GM23338 (cell line): ENCODE results near the gene PCDHGA9. TPM values are rescaled to one million over a fixed set of nuclear protein-coding genes. Genes with fewer than 3 reads are reported as not detected.

Experiments used
- ATAC-seq: fragments of 200-7000 bp; cut with Tn5 transposase; 3 replicates; pipeline ENCODE4 v1.9.1; 2020
- DNase-seq: peaks from one replicate; pipeline ENCODE4 v3.0.0-alpha.2; 2015; ENCODE audit warnings: low spot score
- H2AFZ ChIP-seq: fragments of 200-600 bp; sonication (generic); 2 replicates; pipeline ENCODE4 v1.8.0; 2016; ENCODE audit warnings: antibody characterized with exemption, mild to moderate bottlenecking, moderate library complexity
- H3F3A ChIP-seq: fragments of 200-600 bp; sonication (generic); replicated peaks from 2 replicates; pipeline ENCODE4 v1.8.0; 2017; ENCODE audit warnings: antibody characterized with exemption, mixed run types, low read depth
- H3K27ac ChIP-seq: fragments of 200-600 bp; sonication (generic); 2 replicates; pipeline ENCODE4 v1.6.1; 2016; ENCODE audit warnings: low read depth
- H3K27me3 ChIP-seq: fragments of 200-600 bp; sonication (generic); 2 replicates; pipeline ENCODE4 v1.8.0; 2016; ENCODE audit warnings: mild to moderate bottlenecking, mixed run types, moderate library complexity; ENCODE audit not compliant: insufficient read depth
- H3K36me3 ChIP-seq: fragments of 200-600 bp; sonication (generic); 2 replicates; pipeline ENCODE4 v1.8.0; 2016; ENCODE audit warnings: mild to moderate bottlenecking; ENCODE audit not compliant: insufficient read depth
- H3K4me1 ChIP-seq: fragments of 200-600 bp; sonication (generic); 2 replicates; pipeline ENCODE4 v1.8.0; 2016; ENCODE audit warnings: mild to moderate bottlenecking, moderate library complexity; ENCODE audit not compliant: insufficient read depth
- H3K4me2 ChIP-seq: fragments of 200-600 bp; sonication (generic); 2 replicates; pipeline ENCODE4 v1.7.1; 2017; ENCODE audit warnings: mixed run types
- H3K4me3 ChIP-seq: fragments of 200-600 bp; sonication (generic); 2 replicates; pipeline ENCODE4 v1.6.1; 2016; ENCODE audit warnings: mixed run types
- H3K79me2 ChIP-seq: fragments of 200-600 bp; sonication (generic); replicated peaks from 2 replicates; pipeline ENCODE4 v1.8.0; 2017; ENCODE audit warnings: mild to moderate bottlenecking; ENCODE audit not compliant: insufficient read depth
- H3K9me2 ChIP-seq: fragments of 200-600 bp; sonication (generic); 2 replicates; pipeline ENCODE4 v1.8.0; 2017; ENCODE audit not compliant: insufficient read depth
- H4K20me1 ChIP-seq: fragments of 200-600 bp; sonication (generic); replicated peaks from 2 replicates; pipeline ENCODE4 v1.8.0; 2017; ENCODE audit warnings: mild to moderate bottlenecking; ENCODE audit not compliant: insufficient read depth
- H3K27ac Mint-ChIP-seq: 2 replicates; pipeline ENCODE4 v1.8.0; 2020; ENCODE audit warnings: inconsistent platforms, mild to moderate bottlenecking, moderate library complexity, mixed read lengths
- H3K27me3 Mint-ChIP-seq: 3 replicates; pipeline ENCODE4 v1.8.0; 2022; ENCODE audit warnings: low read depth, mild to moderate bottlenecking, moderate library complexity, mixed read lengths, inconsistent platforms; ENCODE audit not compliant: insufficient read depth, poor library complexity
- H3K36me3 Mint-ChIP-seq: 3 replicates; pipeline ENCODE4 v1.8.0; 2021; ENCODE audit warnings: low read depth, mild to moderate bottlenecking, inconsistent platforms, moderate library complexity, mixed read lengths
- H3K4me1 Mint-ChIP-seq: 3 replicates; pipeline ENCODE4 v1.8.0; 2020; ENCODE audit warnings: mild to moderate bottlenecking, inconsistent platforms, mixed read lengths
- H3K4me3 Mint-ChIP-seq: 3 replicates; pipeline ENCODE4 v1.8.0; 2021; ENCODE audit warnings: moderate library complexity, mild to moderate bottlenecking, inconsistent platforms, mixed read lengths
- H3K9me3 Mint-ChIP-seq: 3 replicates; pipeline ENCODE4 v1.8.0; 2020; ENCODE audit warnings: moderate library complexity, mild to moderate bottlenecking, inconsistent platforms, mixed read lengths
- CREB1 ChIP-seq: fragments of 250-450 bp; sonication (Bioruptor Pico); IDR thresholded peaks from 2 replicates; pipeline ENCODE4 v1.5.0; 2020; ENCODE audit warnings: low read depth, mild to moderate bottlenecking, moderate library complexity
- EZH2 ChIP-seq: fragments of 200-600 bp; sonication (generic); IDR thresholded peaks from one replicate; pipeline ENCODE4 v1.8.0; 2017; ENCODE audit warnings: antibody characterized with exemption, mild to moderate bottlenecking, low read depth; ENCODE audit not compliant: unreplicated experiment
- EZH2phosphoT487 ChIP-seq: fragments of 200-600 bp; sonication (generic); IDR thresholded peaks from one replicate; pipeline ENCODE4 v1.8.1; 2018; ENCODE audit warnings: antibody characterized with exemption; ENCODE audit not compliant: unreplicated experiment
- JUNB ChIP-seq: IDR thresholded peaks from one replicate; pipeline ENCODE4 v1.6.1; 2016; ENCODE audit warnings: antibody characterized with exemption; ENCODE audit not compliant: unreplicated experiment
- NANOG ChIP-seq: IDR thresholded peaks from 2 replicates; pipeline ENCODE4 v1.6.1; 2016; ENCODE audit warnings: antibody characterized with exemption, borderline replicate concordance
- STAT1 ChIP-seq: IDR thresholded peaks from one replicate; pipeline ENCODE4 v1.6.1; 2016; ENCODE audit warnings: antibody characterized with exemption; ENCODE audit not compliant: unreplicated experiment
- ZNF114 ChIP-seq: fragments of 250-450 bp; sonication (Bioruptor Pico); IDR thresholded peaks from 2 replicates; pipeline ENCODE4 v1.5.0; 2020; ENCODE audit warnings: mild to moderate bottlenecking, moderate library complexity
- ZNF331 ChIP-seq: fragments of 250-450 bp; sonication (Bioruptor Pico); IDR thresholded peaks from 2 replicates; pipeline ENCODE4 v1.5.0; 2020; ENCODE audit warnings: low read depth, mild to moderate bottlenecking, moderate library complexity
- polyA plus RNA-seq: library from polyadenylated mRNA; unstranded; fragments of >200 nt; fragmentation: Nextera tagmentation; extraction: Ambion mirVana; gene quantifications from 2 replicates; pipeline ENCODE4 v1.2.1, GENCODE V29; 2016
- total RNA-seq: library from RNA; depleted of rRNA; stranded (reverse); fragments of >200 nt; shearing (Covaris generic); gene quantifications from 2 replicates; pipeline ENCODE4 v1.2.3, GENCODE V29; 2014
- TF ChIP-seq, protein P1 (sequence below), 2 experiments: fragments of 200-600 bp in 1 of 2; sonication (generic) in 1 of 2; conservative IDR thresholded peaks; 2 replicates each; pipeline versions ENCODE4 v1.5.1 to v1.6.1; 2016 to 2017; ENCODE audit warnings: antibody characterized with exemption in 2 of 2, low read depth in 2 of 2, mild to moderate bottlenecking in 2 of 2, moderate library complexity in 1 of 2
- TF ChIP-seq, protein P2 (sequence below): IDR thresholded peaks from one replicate; pipeline ENCODE4 v1.6.1; 2018; ENCODE audit warnings: antibody characterized with exemption; ENCODE audit not compliant: unreplicated experiment
- TF ChIP-seq, protein P3 (sequence below): IDR thresholded peaks from 2 replicates; pipeline ENCODE4 v1.6.1; 2016; ENCODE audit warnings: antibody characterized with exemption

PCDHGA9 gene
- total and polyA plus RNA-seq, 2 experiments from 2014 or later = 0.50 to 5.5 TPM

DNA sequence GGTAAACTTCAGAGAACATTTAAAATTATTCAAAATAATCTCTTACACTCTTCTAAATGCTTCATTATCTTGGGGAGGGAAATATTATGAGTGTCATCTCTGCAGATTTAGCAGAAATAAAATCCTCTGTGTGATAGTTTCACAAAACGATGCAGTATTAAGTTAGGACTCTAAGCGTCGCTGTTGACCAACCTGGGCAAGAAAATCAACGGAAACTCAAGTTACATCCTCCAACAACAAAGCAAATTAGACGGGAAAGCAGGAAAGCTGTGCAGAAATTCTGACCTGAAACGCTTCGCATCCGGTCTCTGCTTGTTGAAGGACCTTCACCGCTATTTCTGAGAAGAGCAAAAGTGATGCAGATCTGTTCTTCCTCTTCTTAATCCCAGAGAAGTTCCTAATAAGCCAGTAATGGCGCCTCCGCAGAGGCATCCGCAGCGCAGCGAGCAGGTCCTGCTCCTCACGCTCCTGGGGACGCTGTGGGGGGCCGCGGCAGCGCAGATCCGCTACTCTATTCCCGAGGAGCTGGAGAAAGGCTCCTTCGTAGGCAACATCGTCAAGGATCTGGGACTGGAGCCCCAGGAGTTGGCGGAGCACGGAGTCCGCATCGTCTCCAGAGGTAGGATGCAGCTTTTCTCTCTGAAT lies 28.8 kb upstream of the PCDHGA9 start, which contains the start of gene PCDHGA6:
PCDHGA6 (plus strand) TSS at position 219 of the 645 bp plus-strand sequence; CDS start at position 412, 193 bp downstream.
- Mint-ChIP-seq H3K9me3 (peaks cover 71% of the 10 kb centered on the region), H3K27ac (no peak within 1 kb of the TSS), H3K27me3 (peaks cover 6% of the 10 kb centered on the region), H3K4me1 (peaks cover 2% of the 10 kb centered on the region; the same call in 1 of the 3 replicates), H3K36me3 (peaks cover 64% of the 10 kb centered on the region), H3K4me3 (peak within 1 kb of the TSS; percentile 38; the same call in 2 of the 3 replicates)
- Histone ChIP-seq H3K79me2 (no peaks in the 10 kb centered on the region), H3K4me1 (no peaks in the 10 kb centered on the region), H3K27ac (no peak within 1 kb of the TSS), H3F3A (no peaks in the 10 kb centered on the region), H4K20me1 (no peaks in the 10 kb centered on the region), H3K4me2 (0 out of 2 replicates have a peak within 1 kb of the TSS, but pooled peaks have one; percentile 8), H3K9me2 (no peaks in the 10 kb centered on the region), H3K4me3 (no peak within 1 kb of the TSS), H2AFZ (no peak within 1 kb of the TSS), H3K27me3 (no peaks in the 10 kb centered on the region), H3K36me3 (no peaks in the 10 kb centered on the region)
- peak; percentile 44 for DNase-seq
- no peak for TF ChIP-seq CREB1 (CRISPR knock-in tag)
- TF ChIP-seq, protein P1, sequence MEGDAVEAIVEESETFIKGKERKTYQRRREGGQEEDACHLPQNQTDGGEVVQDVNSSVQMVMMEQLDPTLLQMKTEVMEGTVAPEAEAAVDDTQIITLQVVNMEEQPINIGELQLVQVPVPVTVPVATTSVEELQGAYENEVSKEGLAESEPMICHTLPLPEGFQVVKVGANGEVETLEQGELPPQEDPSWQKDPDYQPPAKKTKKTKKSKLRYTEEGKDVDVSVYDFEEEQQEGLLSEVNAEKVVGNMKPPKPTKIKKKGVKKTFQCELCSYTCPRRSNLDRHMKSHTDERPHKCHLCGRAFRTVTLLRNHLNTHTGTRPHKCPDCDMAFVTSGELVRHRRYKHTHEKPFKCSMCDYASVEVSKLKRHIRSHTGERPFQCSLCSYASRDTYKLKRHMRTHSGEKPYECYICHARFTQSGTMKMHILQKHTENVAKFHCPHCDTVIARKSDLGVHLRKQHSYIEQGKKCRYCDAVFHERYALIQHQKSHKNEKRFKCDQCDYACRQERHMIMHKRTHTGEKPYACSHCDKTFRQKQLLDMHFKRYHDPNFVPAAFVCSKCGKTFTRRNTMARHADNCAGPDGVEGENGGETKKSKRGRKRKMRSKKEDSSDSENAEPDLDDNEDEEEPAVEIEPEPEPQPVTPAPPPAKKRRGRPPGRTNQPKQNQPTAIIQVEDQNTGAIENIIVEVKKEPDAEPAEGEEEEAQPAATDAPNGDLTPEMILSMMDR (conservative IDR thresholded peaks at IDR 0.05; ENCODE audit: low read depth in 2 of 2) = peak; percentile 43 to 47
- no peak; the same call in 2 of the 3 replicates for ATAC-seq

DNA sequence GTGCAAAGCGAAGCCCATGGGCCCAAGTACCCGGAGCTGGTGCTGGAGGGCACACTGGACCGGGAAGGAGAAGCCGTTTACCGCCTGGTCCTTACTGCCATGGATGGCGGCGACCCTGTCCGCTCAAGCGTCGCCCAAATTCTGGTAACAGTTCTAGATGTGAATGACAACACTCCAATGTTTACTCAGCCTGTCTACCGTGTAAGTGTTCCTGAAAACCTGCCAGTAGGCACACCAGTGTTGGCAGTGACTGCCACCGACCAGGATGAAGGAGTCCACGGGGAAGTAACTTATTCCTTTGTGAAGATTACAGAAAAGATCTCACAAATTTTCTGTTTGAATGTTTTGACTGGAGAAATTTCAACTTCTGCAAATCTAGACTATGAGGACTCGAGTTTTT lies 28.0 kb upstream of the PCDHGA9 start:
- DNase-seq = no peak
- no peak overlapping the region for H3K4me3 Mint-ChIP-seq
- Histone ChIP-seq H3K79me2 (no peaks in the 10 kb centered on the region), H3K4me2 (no peak overlapping the region), H3K36me3 (no peaks in the 10 kb centered on the region), H3K27ac (no peak overlapping the region), H3F3A (no peaks in the 10 kb centered on the region), H3K4me1 (no peaks in the 10 kb centered on the region), H3K9me2 (no peaks in the 10 kb centered on the region), H3K4me3 (no peak overlapping the region), H2AFZ (no peak overlapping the region), H4K20me1 (no peaks in the 10 kb centered on the region), H3K27me3 (no peaks in the 10 kb centered on the region)
- peaks cover 71% of the 10 kb centered on the region for H3K9me3 Mint-ChIP-seq
- H3K36me3 Mint-ChIP-seq = peaks cover 64% of the 10 kb centered on the region
- no peak for ATAC-seq
- peaks cover 6% of the 10 kb centered on the region for H3K27me3 Mint-ChIP-seq
- peaks cover 2% of the 10 kb centered on the region; the same call in 1 of the 3 replicates for H3K4me1 Mint-ChIP-seq
- H3K27ac Mint-ChIP-seq = no peak overlapping the region
- TF ChIP-seq EZH2 (no peak), ZNF331 (CRISPR knock-in tag) (no peak), EZH2phosphoT487 (no peak), ZNF114 (CRISPR knock-in tag) (no peak), JUNB (no peak), CREB1 (CRISPR knock-in tag) (no peak), STAT1 (no peak), NANOG (no peak)
- TF ChIP-seq, protein P2, sequence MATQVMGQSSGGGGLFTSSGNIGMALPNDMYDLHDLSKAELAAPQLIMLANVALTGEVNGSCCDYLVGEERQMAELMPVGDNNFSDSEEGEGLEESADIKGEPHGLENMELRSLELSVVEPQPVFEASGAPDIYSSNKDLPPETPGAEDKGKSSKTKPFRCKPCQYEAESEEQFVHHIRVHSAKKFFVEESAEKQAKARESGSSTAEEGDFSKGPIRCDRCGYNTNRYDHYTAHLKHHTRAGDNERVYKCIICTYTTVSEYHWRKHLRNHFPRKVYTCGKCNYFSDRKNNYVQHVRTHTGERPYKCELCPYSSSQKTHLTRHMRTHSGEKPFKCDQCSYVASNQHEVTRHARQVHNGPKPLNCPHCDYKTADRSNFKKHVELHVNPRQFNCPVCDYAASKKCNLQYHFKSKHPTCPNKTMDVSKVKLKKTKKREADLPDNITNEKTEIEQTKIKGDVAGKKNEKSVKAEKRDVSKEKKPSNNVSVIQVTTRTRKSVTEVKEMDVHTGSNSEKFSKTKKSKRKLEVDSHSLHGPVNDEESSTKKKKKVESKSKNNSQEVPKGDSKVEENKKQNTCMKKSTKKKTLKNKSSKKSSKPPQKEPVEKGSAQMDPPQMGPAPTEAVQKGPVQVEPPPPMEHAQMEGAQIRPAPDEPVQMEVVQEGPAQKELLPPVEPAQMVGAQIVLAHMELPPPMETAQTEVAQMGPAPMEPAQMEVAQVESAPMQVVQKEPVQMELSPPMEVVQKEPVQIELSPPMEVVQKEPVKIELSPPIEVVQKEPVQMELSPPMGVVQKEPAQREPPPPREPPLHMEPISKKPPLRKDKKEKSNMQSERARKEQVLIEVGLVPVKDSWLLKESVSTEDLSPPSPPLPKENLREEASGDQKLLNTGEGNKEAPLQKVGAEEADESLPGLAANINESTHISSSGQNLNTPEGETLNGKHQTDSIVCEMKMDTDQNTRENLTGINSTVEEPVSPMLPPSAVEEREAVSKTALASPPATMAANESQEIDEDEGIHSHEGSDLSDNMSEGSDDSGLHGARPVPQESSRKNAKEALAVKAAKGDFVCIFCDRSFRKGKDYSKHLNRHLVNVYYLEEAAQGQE = no peak
- TF ChIP-seq, protein P3, sequence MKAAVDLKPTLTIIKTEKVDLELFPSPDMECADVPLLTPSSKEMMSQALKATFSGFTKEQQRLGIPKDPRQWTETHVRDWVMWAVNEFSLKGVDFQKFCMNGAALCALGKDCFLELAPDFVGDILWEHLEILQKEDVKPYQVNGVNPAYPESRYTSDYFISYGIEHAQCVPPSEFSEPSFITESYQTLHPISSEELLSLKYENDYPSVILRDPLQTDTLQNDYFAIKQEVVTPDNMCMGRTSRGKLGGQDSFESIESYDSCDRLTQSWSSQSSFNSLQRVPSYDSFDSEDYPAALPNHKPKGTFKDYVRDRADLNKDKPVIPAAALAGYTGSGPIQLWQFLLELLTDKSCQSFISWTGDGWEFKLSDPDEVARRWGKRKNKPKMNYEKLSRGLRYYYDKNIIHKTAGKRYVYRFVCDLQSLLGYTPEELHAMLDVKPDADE = no peak
